Neuron (in vitro differentiated cells): ENCODE measurements around the gene ADK.
A peak's percentile ranks its signal among the peaks of the same experiment; 100 is the strongest.

Source experiments
- H2AFZ ChIP-seq: one replicate; pipeline ENCODE4 v1.6.1; 2013; ENCODE audit warnings: low read depth, mild to moderate bottlenecking, inconsistent platforms, low read length, moderate library complexity
- H3K27me3 ChIP-seq: one replicate; pipeline ENCODE4 v1.6.1; 2013; ENCODE audit warnings: low read length; ENCODE audit not compliant: insufficient read depth
- H3K36me3 ChIP-seq: one replicate; pipeline ENCODE4 v1.6.1; 2013; ENCODE audit warnings: low read length; ENCODE audit not compliant: insufficient read depth
- H3K4me1 ChIP-seq: one replicate; pipeline ENCODE4 v1.6.1; 2013; ENCODE audit warnings: low read length; ENCODE audit not compliant: insufficient read depth
- H3K4me3 ChIP-seq: 2 replicates; pipeline ENCODE4 v1.5.1; 2013; ENCODE audit warnings: mild to moderate bottlenecking, low read length, moderate library complexity
- H3K9me3 ChIP-seq: one replicate; pipeline ENCODE4 v1.6.1; 2013; ENCODE audit warnings: low read length

Gene ADK

DNA sequence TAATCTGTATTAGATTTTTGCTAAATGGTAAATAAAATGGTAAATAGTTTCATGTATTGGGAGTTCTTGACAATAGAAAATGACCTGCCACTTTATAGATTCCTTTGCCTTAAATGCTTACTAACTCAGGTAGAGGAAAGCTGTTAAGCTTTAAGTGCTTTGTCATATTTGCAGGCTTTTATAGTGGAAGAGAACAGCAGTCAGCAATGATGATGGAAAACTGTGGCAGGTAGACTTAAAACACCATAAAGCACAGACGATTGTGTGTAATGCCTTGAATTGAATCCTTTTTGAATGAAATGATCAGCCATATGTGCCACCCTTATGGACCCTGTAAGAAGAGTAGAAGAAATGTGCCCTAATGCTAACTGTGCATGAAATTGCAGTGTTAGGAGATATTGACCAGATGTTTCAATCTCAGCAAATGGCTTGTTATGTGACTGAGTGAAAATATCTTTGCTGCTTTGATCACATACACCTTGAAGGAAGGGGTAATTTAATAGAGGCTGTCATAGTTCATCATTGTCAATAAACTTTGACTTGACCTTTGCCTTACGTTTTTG lies 230.4 kb downstream of the ADK start:
- Histone ChIP-seq H3K9me3 (no peaks in the 10 kb centered on the region), H3K4me1 (no peaks in the 10 kb centered on the region), H3K36me3 (no peaks in the 10 kb centered on the region), H3K27me3 (no peaks in the 10 kb centered on the region), H3K4me3 (no peak overlapping the region), H2AFZ (no peak overlapping the region)

DNA sequence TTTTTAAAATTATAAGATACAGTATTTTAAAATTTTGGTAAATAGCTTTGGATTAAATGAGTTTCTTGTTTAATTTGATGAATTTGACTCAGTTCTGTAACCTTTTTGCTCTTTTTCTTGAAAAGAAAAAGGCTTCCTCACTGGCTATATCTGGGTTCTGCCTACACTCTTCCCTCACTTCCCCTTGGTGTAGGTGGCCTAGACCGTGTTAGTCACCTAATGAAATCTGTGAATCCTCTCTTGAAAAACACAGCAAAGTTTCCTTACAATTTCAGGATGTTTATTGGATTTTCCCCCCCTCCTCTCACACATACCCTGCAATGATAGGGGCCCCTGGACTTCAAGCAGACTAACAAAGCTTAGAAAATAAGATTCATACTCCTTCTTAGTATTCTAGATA lies 231.6 kb downstream of the ADK start:
- Histone ChIP-seq H3K27me3 (no peaks in the 10 kb centered on the region), H3K9me3 (no peaks in the 10 kb centered on the region), H3K36me3 (no peaks in the 10 kb centered on the region), H2AFZ (no peak overlapping the region), H3K4me3 (no peak overlapping the region), H3K4me1 (no peaks in the 10 kb centered on the region)

DNA sequence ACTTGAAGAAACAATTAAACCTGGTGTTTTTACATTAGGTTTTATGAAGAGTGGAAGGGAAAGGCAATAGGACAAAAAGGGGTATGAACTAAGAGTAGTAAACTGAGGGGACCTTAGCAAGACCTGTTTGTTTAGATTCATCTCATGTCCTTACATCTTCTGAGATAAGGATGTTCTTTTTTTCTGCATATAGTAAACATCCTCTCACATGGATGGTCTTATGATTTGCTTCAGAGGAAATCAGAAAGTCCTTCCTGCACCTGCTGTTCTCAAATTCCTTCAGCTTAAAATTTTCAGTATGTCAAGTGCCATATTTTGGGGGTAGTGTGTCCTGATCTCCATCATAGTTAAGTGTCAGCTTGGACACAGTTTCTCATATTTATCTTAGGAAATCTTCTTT lies 232.6 kb downstream of the ADK start:
- Histone ChIP-seq H3K9me3 (no peaks in the 10 kb centered on the region), H3K4me3 (no peak overlapping the region), H3K27me3 (no peaks in the 10 kb centered on the region), H3K36me3 (no peaks in the 10 kb centered on the region), H3K4me1 (no peaks in the 10 kb centered on the region), H2AFZ (no peak overlapping the region)

DNA sequence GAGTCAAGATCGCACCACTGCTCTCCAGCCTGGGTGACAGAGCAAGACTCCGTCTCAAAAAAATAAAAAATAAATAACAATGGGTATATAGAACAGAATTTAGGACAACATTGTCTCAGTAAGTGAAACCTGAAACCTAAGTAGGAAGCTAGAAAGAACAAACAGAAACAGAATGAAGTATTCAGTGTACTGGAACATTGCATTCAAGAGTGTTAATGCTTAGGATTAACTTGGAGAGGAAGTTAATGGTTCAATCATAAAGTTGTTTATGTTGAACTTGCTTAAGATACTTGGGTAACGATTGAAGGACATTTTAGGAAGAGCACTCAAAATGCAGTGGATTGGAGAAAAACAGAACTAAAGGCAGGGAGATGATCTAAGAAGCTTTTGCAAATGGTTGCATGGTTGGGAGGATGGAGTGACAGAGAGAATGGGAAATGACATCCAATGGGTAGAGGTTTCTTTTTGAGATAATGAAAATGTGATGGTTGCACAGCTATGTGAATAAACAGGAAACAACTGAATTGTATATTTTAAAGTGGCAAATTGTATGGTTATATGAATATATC lies 233.7 kb downstream of the ADK start:
- H3K36me3 ChIP-seq, result no peaks in the 10 kb centered on the region
- H3K4me3 ChIP-seq, result no peak overlapping the region
- H3K27me3 ChIP-seq, result no peaks in the 10 kb centered on the region
- no peaks in the 10 kb centered on the region for H3K4me1 ChIP-seq
- no peaks in the 10 kb centered on the region for H3K9me3 ChIP-seq
- H2AFZ ChIP-seq, result no peak overlapping the region

DNA sequence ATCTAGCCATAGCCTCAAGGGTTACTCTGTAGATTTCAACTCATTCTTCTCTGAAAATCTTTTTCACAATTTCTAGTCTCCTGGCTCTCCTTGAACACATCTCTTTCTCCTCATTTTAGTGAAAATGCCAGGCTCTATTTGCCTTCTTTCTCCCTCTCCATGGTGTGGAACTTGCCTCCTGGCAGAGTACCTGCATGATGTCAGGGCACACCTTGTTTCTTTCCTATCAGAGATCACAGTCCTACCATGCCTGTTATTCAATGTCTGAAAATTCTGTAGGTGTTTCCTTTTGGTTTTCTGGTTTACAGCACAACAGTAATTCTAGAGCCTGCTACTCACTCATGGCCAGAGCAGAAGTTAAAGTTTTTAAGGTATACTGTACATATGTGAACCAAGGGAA lies 237.8 kb downstream of the ADK start:
- Histone ChIP-seq H3K4me3 (no peak overlapping the region), H3K4me1 (no peaks in the 10 kb centered on the region), H3K36me3 (no peaks in the 10 kb centered on the region), H3K27me3 (no peaks in the 10 kb centered on the region), H2AFZ (no peak overlapping the region), H3K9me3 (no peaks in the 10 kb centered on the region)

DNA sequence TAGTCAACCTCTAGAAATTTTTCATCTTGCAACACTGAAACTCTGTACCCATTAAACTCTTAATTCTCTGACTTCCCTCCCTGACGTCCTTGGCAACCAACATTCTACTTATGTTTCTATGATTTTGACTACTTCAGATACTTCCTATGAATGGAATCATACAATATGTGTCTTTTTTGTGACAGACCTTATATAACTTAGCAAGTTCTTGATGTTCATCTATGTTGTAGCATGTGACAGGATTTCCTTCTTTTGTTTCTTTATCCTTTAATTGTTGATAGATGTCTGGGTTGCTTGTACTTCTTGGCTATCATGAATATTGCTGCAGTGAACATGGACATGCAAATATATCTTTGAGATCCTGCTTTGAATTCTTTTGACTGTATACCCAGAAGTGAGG lies 240.8 kb downstream of the ADK start:
- Histone ChIP-seq H3K36me3 (no peaks in the 10 kb centered on the region), H3K4me1 (peaks cover 9% of the 10 kb centered on the region), H3K9me3 (no peaks in the 10 kb centered on the region), H3K27me3 (no peaks in the 10 kb centered on the region), H3K4me3 (no peak overlapping the region), H2AFZ (no peak overlapping the region)

DNA sequence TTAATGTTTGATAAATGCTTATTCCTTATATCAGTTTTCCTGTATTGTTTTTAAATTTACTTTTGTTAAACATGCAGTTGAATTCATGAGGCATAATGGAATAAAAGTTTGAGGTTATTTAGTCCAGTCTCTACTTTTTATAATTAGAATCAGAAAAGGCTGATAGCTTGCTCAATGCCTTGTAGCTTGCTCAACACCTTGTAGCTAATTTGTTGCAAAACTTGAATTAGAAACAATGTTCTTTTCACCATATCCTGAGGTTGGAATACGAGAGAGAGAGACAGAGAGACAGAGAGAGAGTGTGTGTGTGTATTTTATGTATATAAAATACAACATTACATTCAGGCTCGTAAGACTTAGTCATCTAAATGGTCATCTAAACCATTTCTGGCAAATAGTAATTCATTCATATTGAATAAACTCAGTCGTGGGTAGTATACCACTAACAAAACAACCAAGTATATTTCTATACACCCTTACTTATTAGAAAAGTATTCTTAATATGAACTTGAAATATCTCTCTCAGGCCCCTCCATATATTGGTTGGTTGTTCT lies 243.5 kb downstream of the ADK start:
- no peaks in the 10 kb centered on the region for H3K9me3 ChIP-seq
- no peak overlapping the region for H2AFZ ChIP-seq
- H3K4me1 ChIP-seq, result peaks cover 9% of the 10 kb centered on the region
- H3K4me3 ChIP-seq, result no peak overlapping the region
- H3K36me3 ChIP-seq, result no peaks in the 10 kb centered on the region
- H3K27me3 ChIP-seq, result no peaks in the 10 kb centered on the region

DNA sequence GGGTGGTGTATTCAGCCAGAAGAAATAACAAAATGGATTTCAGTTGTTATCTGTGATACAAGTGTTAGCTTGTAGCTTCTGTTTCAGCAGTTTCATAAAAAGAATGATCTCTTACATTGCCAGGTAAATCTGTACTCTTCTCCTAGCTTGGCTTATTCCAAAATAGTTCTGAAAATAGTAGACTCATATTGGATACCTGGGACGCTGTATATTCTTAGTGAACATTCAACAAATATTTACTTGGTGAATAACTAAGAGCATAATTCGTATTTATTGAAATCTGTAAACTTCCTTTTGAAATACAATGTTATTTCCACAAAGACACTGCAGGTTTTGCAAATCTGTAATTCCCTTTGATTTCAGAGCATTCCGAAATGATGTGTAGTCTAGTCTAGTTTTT lies 249.2 kb downstream of the ADK start:
- no peaks in the 10 kb centered on the region for H3K9me3 ChIP-seq
- no peaks in the 10 kb centered on the region for H3K4me1 ChIP-seq
- H3K27me3 ChIP-seq, result no peaks in the 10 kb centered on the region
- no peaks in the 10 kb centered on the region for H3K36me3 ChIP-seq
- no peak overlapping the region for H3K4me3 ChIP-seq
- H2AFZ ChIP-seq, result no peak overlapping the region

DNA sequence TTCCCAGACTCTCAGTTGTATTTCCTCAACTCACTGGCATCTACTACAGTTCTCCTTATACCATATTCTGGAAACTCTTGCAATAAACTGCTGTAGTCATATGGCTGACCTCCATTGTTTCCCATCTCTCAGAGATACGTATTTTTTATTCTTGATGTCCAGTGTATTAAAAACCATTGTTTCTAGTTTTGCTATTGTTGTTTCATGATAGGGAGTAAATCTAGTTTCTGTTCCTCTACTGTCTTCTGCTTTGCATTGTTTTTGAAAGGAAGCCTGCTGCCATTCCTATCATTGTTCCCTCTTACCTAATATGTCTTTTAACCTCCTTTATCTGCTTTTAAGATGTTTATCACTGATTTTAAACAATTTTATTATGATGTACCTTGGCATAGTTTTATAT lies 255.0 kb downstream of the ADK start:
- no peaks in the 10 kb centered on the region for H3K9me3 ChIP-seq
- H3K4me3 ChIP-seq, result no peak overlapping the region
- H2AFZ ChIP-seq, result no peak overlapping the region
- H3K27me3 ChIP-seq, result no peaks in the 10 kb centered on the region
- no peaks in the 10 kb centered on the region for H3K4me1 ChIP-seq
- H3K36me3 ChIP-seq, result no peaks in the 10 kb centered on the region

DNA sequence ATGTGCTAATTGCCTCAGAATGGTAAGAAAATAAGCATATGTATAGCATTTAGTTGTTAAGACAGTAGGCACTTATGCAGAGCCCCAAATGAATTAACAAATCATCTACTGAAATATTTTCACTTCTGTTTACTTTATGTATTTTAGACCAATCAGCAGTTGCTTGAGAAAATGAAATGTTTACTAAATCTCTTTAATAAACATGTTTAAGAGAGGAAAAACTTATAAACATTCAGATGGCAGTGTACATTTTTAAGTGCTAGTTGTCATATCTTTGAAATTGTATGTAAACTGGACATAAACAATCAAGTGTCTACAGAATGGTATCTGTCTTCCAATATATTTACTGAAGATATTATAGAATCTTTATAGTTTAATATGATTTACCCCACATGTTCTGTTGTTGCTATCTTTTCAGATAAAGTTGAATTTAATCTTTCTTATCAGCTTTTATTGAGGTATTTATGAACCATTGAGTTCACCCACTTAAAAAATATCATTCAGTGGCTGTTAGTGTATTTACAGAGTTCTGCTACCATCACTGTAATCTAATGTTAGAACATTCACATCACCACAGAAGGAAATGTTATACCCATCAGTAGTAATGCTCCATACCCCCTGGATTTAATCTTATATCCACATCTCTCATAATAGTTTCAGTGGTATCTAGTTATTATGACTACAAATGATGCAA lies 264.3 kb downstream of the ADK start:
- H2AFZ ChIP-seq, result no peak overlapping the region

DNA sequence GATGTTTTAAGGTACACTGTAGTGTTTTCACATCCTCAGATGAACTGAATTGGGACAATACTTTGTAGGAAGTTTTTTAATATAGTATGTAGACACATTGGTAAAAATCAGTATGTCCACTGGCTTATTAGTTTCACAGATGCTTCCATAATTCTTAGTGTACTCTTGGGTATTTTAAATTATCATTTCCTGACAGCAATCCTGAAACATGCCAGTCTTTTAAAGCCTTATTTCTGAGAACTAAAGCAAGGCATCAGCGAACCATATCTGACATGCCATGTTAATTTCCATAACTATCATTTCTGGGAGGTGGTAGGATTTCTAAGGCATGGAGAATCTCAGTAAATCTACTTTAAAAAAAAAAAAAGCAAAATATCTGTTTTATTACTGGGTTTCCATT lies 266.4 kb downstream of the ADK start:
- H3K27me3 ChIP-seq, result no peaks in the 10 kb centered on the region
- H3K4me3 ChIP-seq, result peak overlapping the region; percentile 50
- no peaks in the 10 kb centered on the region for H3K36me3 ChIP-seq
- peak overlapping the region; percentile 28 for H2AFZ ChIP-seq
- H3K9me3 ChIP-seq, result peaks cover 2% of the 10 kb centered on the region
- peaks cover 49% of the 10 kb centered on the region for H3K4me1 ChIP-seq

More for the DNA sequence above, 264.3 kb downstream of the ADK start:
- H3K4me1 ChIP-seq, result peaks cover 36% of the 10 kb centered on the region
- no peaks in the 10 kb centered on the region for H3K27me3 ChIP-seq
- H3K36me3 ChIP-seq, result peaks cover 2% of the 10 kb centered on the region
- H3K9me3 ChIP-seq, result peaks cover 8% of the 10 kb centered on the region
- no peak overlapping the region for H3K4me3 ChIP-seq

DNA sequence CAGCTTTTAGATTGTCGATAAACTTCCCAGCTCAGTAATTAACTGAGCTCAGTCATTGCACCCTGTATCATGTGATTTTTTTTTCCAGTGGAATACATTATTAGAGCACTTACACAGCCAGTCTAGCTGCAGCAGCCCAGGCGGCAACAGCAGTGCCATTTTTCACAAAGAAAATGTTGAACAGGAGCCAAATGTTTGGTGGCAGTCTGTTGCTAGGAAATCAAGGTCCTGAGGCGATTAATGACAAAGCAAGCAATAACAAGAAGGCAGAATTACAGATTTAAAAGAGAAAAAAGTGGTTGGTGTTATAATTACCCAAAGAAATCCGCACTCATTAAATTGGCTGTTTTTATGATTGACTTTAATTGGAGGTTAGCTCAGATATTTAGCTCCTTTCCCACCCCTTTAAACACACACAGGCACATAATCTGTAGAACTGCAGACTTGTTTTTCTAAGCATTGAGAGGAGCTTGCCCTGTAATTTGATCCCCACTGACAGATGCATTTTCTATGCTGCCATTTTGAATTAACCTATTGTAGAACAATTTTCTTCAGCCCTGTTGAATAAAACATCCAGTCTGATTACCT lies 267.4 kb downstream of the ADK start:
- Histone ChIP-seq H3K4me1 (peaks cover 49% of the 10 kb centered on the region), H3K4me3 (peak overlapping the region; percentile 50), H3K9me3 (peaks cover 1% of the 10 kb centered on the region), H3K27me3 (no peaks in the 10 kb centered on the region), H2AFZ (peak overlapping the region; percentile 59), H3K36me3 (no peaks in the 10 kb centered on the region)

DNA sequence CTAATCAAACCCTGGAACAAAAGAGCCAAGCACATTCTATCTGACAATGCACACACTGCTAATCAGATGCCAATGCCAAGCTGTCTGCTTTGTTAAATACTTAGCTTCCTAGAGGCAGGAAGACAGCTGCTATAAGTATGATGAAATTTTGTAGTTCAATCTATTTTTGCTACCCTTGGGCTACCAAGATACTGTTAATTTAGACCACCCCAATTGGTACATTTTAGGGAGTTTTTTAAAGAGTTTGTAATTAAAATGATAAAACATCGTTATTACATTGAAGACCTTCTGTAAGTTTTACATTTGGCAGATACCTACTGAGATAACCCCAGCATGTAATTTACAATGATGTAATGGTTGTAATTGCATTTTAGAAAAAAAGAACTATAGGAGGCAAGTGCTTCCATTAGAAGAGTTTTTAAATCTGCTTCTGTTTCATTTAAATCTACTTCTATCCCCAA lies 268.5 kb downstream of the ADK start:
- Histone ChIP-seq H3K36me3 (no peaks in the 10 kb centered on the region), H2AFZ (peak overlapping the region; percentile 59), H3K27me3 (no peaks in the 10 kb centered on the region), H3K4me1 (peaks cover 49% of the 10 kb centered on the region), H3K9me3 (peaks cover 5% of the 10 kb centered on the region), H3K4me3 (peak overlapping the region; percentile 50)
